ENCODE results near the gene TNF.
A peak's percentile ranks its signal among the peaks of the same experiment; 100 is the strongest.

Gene TNF

GRCh38 chr6:31544676-31545075, 30.7 kb upstream of the TNF start:
- no peak for DNase-seq (ENCODE audit: low spot score)

GRCh38 chr6:31545291-31545690, 30.1 kb upstream of the TNF start:
- no peak for DNase-seq (ENCODE audit: low spot score)

GRCh38 chr6:31546339-31546957, 28.9 kb upstream of the TNF start, which contains the start of gene ATP6V1G2:
Gene ATP6V1G2 (minus strand): TSS chr6:31546608. CDS start chr6:31546559, 49 bp downstream.
- DNase-seq (ENCODE audit: low spot score), result peak; percentile 73

GRCh38 chr6:31546958-31547726, 28.2 kb upstream of the TNF start, which contains the start of gene NFKBIL1:
Gene NFKBIL1 (plus strand): TSS chr6:31547608. CDS start chr6:31547695, 87 bp downstream.
- DNase-seq (ENCODE audit: low spot score), result peak; percentile 90

- no peak for DNase-seq (ENCODE audit: low spot score)
Observed at GRCh38 chr6:31547727-31548543, 27.4 kb upstream of the TNF start.

GRCh38 chr6:31548544-31548873, 26.9 kb upstream of the TNF start:
- no peak for DNase-seq (ENCODE audit: low spot score)

GRCh38 chr6:31551371-31551770, 24.0 kb upstream of the TNF start:
- peak; percentile 53 for DNase-seq (ENCODE audit: low spot score)

- DNase-seq (ENCODE audit: low spot score), result no peak
Observed at GRCh38 chr6:31556307-31556706, 19.1 kb upstream of the TNF start.

- no peak for DNase-seq (ENCODE audit: low spot score)
Observed at GRCh38 chr6:31557443-31558317, 17.7 kb upstream of the TNF start.

GRCh38 chr6:31558318-31558625, 17.1 kb upstream of the TNF start:
- DNase-seq (ENCODE audit: low spot score), result no peak

- DNase-seq (ENCODE audit: low spot score), result peak; percentile 73
Observed at GRCh38 chr6:31558631-31559500, 16.5 kb upstream of the TNF start.

GRCh38 chr6:31559606-31559957, 15.8 kb upstream of the TNF start:
- no peak for DNase-seq (ENCODE audit: low spot score)

GRCh38 chr6:31559958-31560696, 15.2 kb upstream of the TNF start:
- peak; percentile 63 for DNase-seq (ENCODE audit: low spot score)

GRCh38 chr6:31560697-31561058, 14.7 kb upstream of the TNF start:
- no peak for DNase-seq (ENCODE audit: low spot score)

GRCh38 chr6:31567531-31568370, 7.6 kb upstream of the TNF start:
- no peak for DNase-seq (ENCODE audit: low spot score)

GRCh38 chr6:31568537-31568961, 6.8 kb upstream of the TNF start:
- peak; percentile 79 for DNase-seq (ENCODE audit: low spot score)

- no peak for DNase-seq (ENCODE audit: low spot score)
Observed at GRCh38 chr6:31569861-31570536, 5.4 kb upstream of the TNF start.

GRCh38 chr6:31572041-31572911, 3.1 kb upstream of the TNF start, which contains the start of gene LTA:
Gene LTA (plus strand): TSS chr6:31572289. CDS start chr6:31572743, 454 bp downstream.
- DNase-seq (ENCODE audit: low spot score), result peak; percentile 70
